Measurements from ENCODE around the gene TIMM10B. TPM values are rescaled to one million over a fixed set of nuclear protein-coding genes. Genes with fewer than 3 reads are reported as not detected.

TIMM10B gene
- polyA plus RNA-seq, 2 of the 4 experiments (the other 2 are of a cell fraction): 24.4 to 35.6 TPM

DNA sequence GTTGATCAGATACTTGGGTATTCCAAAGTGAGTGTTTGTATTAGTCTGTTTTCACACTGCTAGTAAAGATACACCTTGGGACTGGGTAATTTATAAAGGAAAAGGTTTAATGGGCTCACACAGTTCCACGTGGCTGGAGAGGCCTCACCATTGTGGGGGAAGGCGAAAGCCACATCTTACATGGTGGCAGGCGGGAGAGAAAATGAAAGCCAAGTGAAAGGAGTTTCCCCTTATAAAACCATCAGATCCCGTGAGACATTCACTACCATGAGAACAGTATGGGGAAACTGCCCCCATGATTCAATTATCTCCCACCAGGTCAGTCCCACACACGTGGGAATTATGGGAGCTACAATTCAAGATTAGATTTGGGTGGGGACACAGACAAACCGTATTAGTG, 7.0 kb downstream of the TIMM10B start:
- peaks cover 9% of the 10 kb centered on the region; the same call in 2 of the 3 replicates for H3K4me1 ChIP-seq
- no peak overlapping the region for H3K27ac ChIP-seq
- H3K9me3 ChIP-seq: no peaks in the 10 kb centered on the region
- ChIA-PET CTCF (interaction anchor here (1.0 to 3.0 kb wide), 6 partner anchors 12 to 110 kb away, joined by 3 to 13 read pairs (median 4); no protein-coding TSS in a partner anchor), POLR2A (interaction anchor here (0.9 kb wide), 1 partner anchor 109 kb away, joined by 3 read pairs; no protein-coding TSS in a partner anchor)
- TF ChIP-seq MAZ (IDR thresholded peaks at IDR 0.05; ENCODE audit: borderline replicate concordance, low read depth, low read length): no peak
- TF ChIP-seq EHF (CRISPR knock-in tag; IDR thresholded peaks at IDR 0.05): no peak
- no peak for TF ChIP-seq POLR2AphosphoS2 (conservative IDR thresholded peaks at IDR 0.05; ENCODE audit: low read length)
- TF ChIP-seq, protein P1, sequence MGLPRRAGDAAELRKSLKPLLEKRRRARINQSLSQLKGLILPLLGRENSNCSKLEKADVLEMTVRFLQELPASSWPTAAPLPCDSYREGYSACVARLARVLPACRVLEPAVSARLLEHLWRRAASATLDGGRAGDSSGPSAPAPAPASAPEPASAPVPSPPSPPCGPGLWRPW (IDR thresholded peaks at IDR 0.05): no peak
- TF ChIP-seq HOXB5 (CRISPR knock-in tag; IDR thresholded peaks at IDR 0.05): no peak
- no peak for TF ChIP-seq MAFK (IDR thresholded peaks at IDR 0.05; ENCODE audit: partially characterized antibody)
- TF ChIP-seq KDM1A (IDR thresholded peaks at IDR 0.05; ENCODE audit: low read depth): no peak
- TF ChIP-seq, protein P2, sequence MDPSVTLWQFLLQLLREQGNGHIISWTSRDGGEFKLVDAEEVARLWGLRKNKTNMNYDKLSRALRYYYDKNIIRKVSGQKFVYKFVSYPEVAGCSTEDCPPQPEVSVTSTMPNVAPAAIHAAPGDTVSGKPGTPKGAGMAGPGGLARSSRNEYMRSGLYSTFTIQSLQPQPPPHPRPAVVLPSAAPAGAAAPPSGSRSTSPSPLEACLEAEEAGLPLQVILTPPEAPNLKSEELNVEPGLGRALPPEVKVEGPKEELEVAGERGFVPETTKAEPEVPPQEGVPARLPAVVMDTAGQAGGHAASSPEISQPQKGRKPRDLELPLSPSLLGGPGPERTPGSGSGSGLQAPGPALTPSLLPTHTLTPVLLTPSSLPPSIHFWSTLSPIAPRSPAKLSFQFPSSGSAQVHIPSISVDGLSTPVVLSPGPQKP (IDR thresholded peaks at IDR 0.05; ENCODE audit: low read depth, low read length): no peak
- no peak for TF ChIP-seq FOSL2 (IDR thresholded peaks at IDR 0.05)
- no peak for TF ChIP-seq FOSL2 (CRISPR knock-in tag; IDR thresholded peaks at IDR 0.05)
- ATAC-seq (no peak), DNase-seq (ENCODE audit: low read depth in 1 of 2, low spot score in 1 of 2) (no peak), FAIRE-seq (no peak)
- H3K4me2 ChIP-seq: no peak overlapping the region
- no peak overlapping the region for H3K4me3 ChIP-seq
- 93% methylated on average over 6 of the region's 6 CpGs for WGBS (ENCODE audit: missing lambda C conversion rate)

DNA sequence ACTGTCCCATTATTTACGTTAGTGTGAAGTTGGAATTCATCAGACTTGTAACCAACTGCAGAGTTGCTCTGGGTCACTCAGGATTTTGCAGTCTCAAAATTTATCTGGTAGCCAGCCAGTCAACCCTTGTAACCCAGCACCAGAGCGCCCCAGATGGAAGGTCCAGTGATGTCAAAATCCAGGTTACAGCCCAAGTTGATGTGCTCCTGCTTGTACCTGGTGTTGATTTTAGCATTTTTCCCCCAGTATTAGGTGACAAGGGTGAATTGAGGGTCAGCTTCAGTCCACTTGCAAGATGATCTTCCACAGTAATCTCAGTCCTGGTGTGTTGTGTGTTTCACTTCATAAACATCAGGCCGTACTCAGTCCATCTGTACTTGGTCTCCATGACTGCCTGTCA, 7.5 kb downstream of the TIMM10B start:
- no peak for FAIRE-seq

More for the DNA sequence above, 7.5 kb downstream of the TIMM10B start:
- TF ChIP-seq CBX8 (IDR thresholded peaks at IDR 0.05) (no peak), HDAC2 (IDR thresholded peaks at IDR 0.05) (no peak), RARB (CRISPR knock-in tag; IDR thresholded peaks at IDR 0.05) (no peak), CHD4 (IDR thresholded peaks at IDR 0.05; ENCODE audit: borderline replicate concordance) (no peak), EHMT2 (IDR thresholded peaks at IDR 0.05; ENCODE audit: low read depth) (no peak), HOXB13 (CRISPR knock-in tag; IDR thresholded peaks at IDR 0.05; ENCODE audit: low read depth) (no peak), RAD21 (conservative IDR thresholded peaks at IDR 0.05 in 1 of 2, IDR thresholded peaks at IDR 0.05 in 1 of 2) (no peak), MYC (IDR thresholded peaks at IDR 0.05; ENCODE audit: borderline replicate concordance, low read length) (no peak), JUN (IDR thresholded peaks at IDR 0.05) (no peak), RCOR1 (IDR thresholded peaks at IDR 0.05; ENCODE audit: low read depth, low read length) (no peak), KDM1A (IDR thresholded peaks at IDR 0.05; ENCODE audit: low read depth) (no peak), RNF2 (IDR thresholded peaks at IDR 0.05; ENCODE audit: borderline replicate concordance, low read depth) (no peak)
- TF ChIP-seq, protein P3, sequence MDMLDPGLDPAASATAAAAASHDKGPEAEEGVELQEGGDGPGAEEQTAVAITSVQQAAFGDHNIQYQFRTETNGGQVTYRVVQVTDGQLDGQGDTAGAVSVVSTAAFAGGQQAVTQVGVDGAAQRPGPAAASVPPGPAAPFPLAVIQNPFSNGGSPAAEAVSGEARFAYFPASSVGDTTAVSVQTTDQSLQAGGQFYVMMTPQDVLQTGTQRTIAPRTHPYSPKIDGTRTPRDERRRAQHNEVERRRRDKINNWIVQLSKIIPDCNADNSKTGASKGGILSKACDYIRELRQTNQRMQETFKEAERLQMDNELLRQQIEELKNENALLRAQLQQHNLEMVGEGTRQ (IDR thresholded peaks at IDR 0.05): no peak
- TF ChIP-seq, protein P1 (IDR thresholded peaks at IDR 0.05): no peak
- TF ChIP-seq, protein P2 (IDR thresholded peaks at IDR 0.05; ENCODE audit: low read depth, low read length): no peak
- TF ChIP-seq, protein P4, sequence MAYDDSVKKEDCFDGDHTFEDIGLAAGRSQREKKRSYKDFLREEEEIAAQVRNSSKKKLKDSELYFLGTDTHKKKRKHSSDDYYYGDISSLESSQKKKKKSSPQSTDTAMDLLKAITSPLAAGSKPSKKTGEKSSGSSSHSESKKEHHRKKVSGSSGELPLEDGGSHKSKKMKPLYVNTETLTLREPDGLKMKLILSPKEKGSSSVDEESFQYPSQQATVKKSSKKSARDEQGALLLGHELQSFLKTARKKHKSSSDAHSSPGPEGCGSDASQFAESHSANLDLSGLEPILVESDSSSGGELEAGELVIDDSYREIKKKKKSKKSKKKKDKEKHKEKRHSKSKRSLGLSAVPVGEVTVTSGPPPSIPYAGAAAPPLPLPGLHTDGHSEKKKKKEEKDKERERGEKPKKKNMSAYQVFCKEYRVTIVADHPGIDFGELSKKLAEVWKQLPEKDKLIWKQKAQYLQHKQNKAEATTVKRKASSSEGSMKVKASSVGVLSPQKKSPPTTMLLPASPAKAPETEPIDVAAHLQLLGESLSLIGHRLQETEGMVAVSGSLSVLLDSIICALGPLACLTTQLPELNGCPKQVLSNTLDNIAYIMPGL (CRISPR knock-in tag; IDR thresholded peaks at IDR 0.05; ENCODE audit: borderline replicate concordance): no peak
- ATAC-seq (no peak; a peak in 1 of 6 replicates), DNase-seq (ENCODE audit: low read depth in 1 of 2, low spot score in 1 of 2) (no peak)
- Histone ChIP-seq H3K4me1 (peaks cover 9% of the 10 kb centered on the region; the same call in 2 of the 3 replicates), H3K4me3 (no peak overlapping the region), H3K4me2 (no peak overlapping the region), H3K9me3 (no peaks in the 10 kb centered on the region), H3K27ac (no peak overlapping the region)
- ChIA-PET CTCF (interaction anchor here (1.2 to 3.0 kb wide), 6 partner anchors 10 to 110 kb away, joined by 3 to 13 read pairs (median 4); no protein-coding TSS in a partner anchor), POLR2A (no interaction called here)
- WGBS (ENCODE audit: missing lambda C conversion rate): 97% methylated on average over 3 of the region's 3 CpGs
